Panc1 (cell line): ENCODE results near the gene TIMM9. TPM values are rescaled to one million over a fixed set of nuclear protein-coding genes. Genes with fewer than 3 reads are reported as not detected.
A peak's percentile ranks its signal among the peaks of the same experiment; 100 is the strongest.

Experiments used
- ATAC-seq: fragments of 200-7000 bp; cut with Tn5 transposase; 2 replicates; pipeline ENCODE4 v1.9.1; 2020; ENCODE audit warnings: mild to moderate bottlenecking, moderate library complexity
- Bru-seq: library from RNA; stranded (reverse); fragments of 400-500 nt; gene quantifications from one replicate; lab custom pipeline; 2021; lab: Mats Ljungman, UMichigan
- BruChase-seq, 2 experiments: library from RNA; stranded (reverse); fragments of 400-500 nt; gene quantifications; one replicate each; lab custom pipeline; 2021; lab: Mats Ljungman, UMichigan
- BruUV-seq: library from RNA; stranded (reverse); fragments of 400-500 nt; replicated peaks from 2 replicates; lab custom pipeline; 2021; lab: Mats Ljungman, UMichigan
- CTCF ChIA-PET: fragments of 300-600 bp; sonication (Branson Sonifier 250); formaldehyde crosslinking; loops from one replicate; lab custom pipeline; 2022; ENCODE audit warnings: antibody characterized with exemption; lab: Charles Lee
- POLR2A ChIA-PET: fragments of 300-600 bp; sonication (Branson Sonifier 250); formaldehyde crosslinking; loops from one replicate; lab custom pipeline; 2022; ENCODE audit warnings: antibody characterized with exemption; lab: Charles Lee
- DNase-seq: peaks from one replicate; pipeline ENCODE4 v3.0.0-alpha.2; 2010; ENCODE audit warnings: low read depth, low spot score
- H3K27ac ChIP-seq: 2 replicates; pipeline ENCODE4 v1.5.1; 2011; ENCODE audit warnings: mild to moderate bottlenecking, low read length, inconsistent platforms
- H3K27me3 ChIP-seq: fragments of 200-500 bp; sonication (Bioruptor generic); 2 replicates; pipeline ENCODE4 v1.6.0; 2014; ENCODE audit warnings: low read length, inconsistent platforms; ENCODE audit not compliant: control insufficient read depth, insufficient read depth
- H3K36me3 ChIP-seq: fragments of 200-500 bp; sonication (Bioruptor generic); 2 replicates; pipeline ENCODE4 v1.5.1; 2014; ENCODE audit warnings: inconsistent platforms, mild to moderate bottlenecking, low read length, moderate library complexity; ENCODE audit not compliant: control insufficient read depth, insufficient read depth
- H3K4me1 ChIP-seq: 2 replicates; pipeline ENCODE4 v1.5.1; 2011; ENCODE audit warnings: inconsistent platforms, mild to moderate bottlenecking, low read length, moderate library complexity; ENCODE audit not compliant: control insufficient read depth, insufficient read depth
- H3K4me3 ChIP-seq, 2 experiments: 2 replicates each; pipeline ENCODE4 v1.5.1; 2011 to 2012; ENCODE audit warnings: low read depth in 2 of 2, low read length in 2 of 2, mild to moderate bottlenecking in 2 of 2, inconsistent platforms in 1 of 2, moderate library complexity in 1 of 2
- H3K9me3 ChIP-seq: fragments of 200-500 bp; sonication (Bioruptor generic); 2 replicates; pipeline ENCODE4 v1.5.1; 2014; ENCODE audit warnings: low read depth, mild to moderate bottlenecking, inconsistent platforms, low read length, moderate library complexity; ENCODE audit not compliant: control insufficient read depth, insufficient read depth
- POLR2AphosphoS5 ChIP-seq: IDR thresholded peaks from 2 replicates; pipeline ENCODE4 v1.6.1; 2012; ENCODE audit warnings: mild to moderate bottlenecking, low read depth, low read length, moderate library complexity
- SIN3A ChIP-seq: IDR thresholded peaks from 2 replicates; pipeline ENCODE4 v1.6.1; 2012; ENCODE audit warnings: low read depth, mild to moderate bottlenecking, low read length, moderate library complexity, borderline replicate concordance; ENCODE audit not compliant: insufficient read depth
- TCF7L2 ChIP-seq: IDR thresholded peaks from 2 replicates; pipeline ENCODE4 v1.6.1; 2011; ENCODE audit warnings: mild to moderate bottlenecking, low read depth, low read length, inconsistent platforms
- in situ Hi-C: cut with HindIII; loops from 2 replicates; pipeline ENCODE4 v1.10.0; 2016; ENCODE audit warnings: low sequenced_read_pairs, low pct_unique_long_range_greater_than_20kb
- intact Hi-C: fragments of 100-400 bp; cut with micrococcal nuclease; formaldehyde crosslinking; loops from one replicate; pipeline ENCODE4 v1.10.0; 2022; ENCODE audit not compliant: unreplicated experiment
- long read RNA-seq: library from polyadenylated mRNA; unstranded; transcript quantifications from one replicate; pipeline ENCODE4 v2.0.0, GENCODE V29; 2021; ENCODE audit not compliant: unreplicated experiment
- polyA plus RNA-seq: library from polyadenylated mRNA; unstranded; fragments of >200 nt; gene quantifications from one replicate; pipeline ENCODE4 v1.2.1, GENCODE V29; 2012; ENCODE audit warnings: missing spikeins; ENCODE audit not compliant: insufficient read length
- total RNA-seq: library from RNA; stranded (reverse); gene quantifications from one replicate; pipeline ENCODE4 v1.2.1, GENCODE V29; 2021; ENCODE audit not compliant: unreplicated experiment
- TF ChIP-seq, protein P1 (sequence below), 2 experiments: IDR thresholded peaks; 2 replicates each; pipeline ENCODE4 v1.6.1; 2011 to 2012; ENCODE audit warnings: low read depth in 2 of 2, control low read depth in 1 of 2, low read length in 1 of 2, mild to moderate bottlenecking in 1 of 2, moderate library complexity in 1 of 2; ENCODE audit not compliant: insufficient read depth in 1 of 2
- TF ChIP-seq, protein P2 (sequence below): fragments of 450-650 bp; IDR thresholded peaks from 2 replicates; pipeline ENCODE4 v1.5.1; 2017; ENCODE audit warnings: mild to moderate bottlenecking

The TIMM9 gene, protein sequence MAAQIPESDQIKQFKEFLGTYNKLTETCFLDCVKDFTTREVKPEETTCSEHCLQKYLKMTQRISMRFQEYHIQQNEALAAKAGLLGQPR
- 34.4 TPM for total RNA-seq
- 30.3 TPM for polyA plus RNA-seq
- Bru-seq, nascent RNA = percentile 79 among the genes with signal in this experiment
- percentile 80 among the genes with signal in this experiment for BruChase-seq, experiment 1, labeled RNA remaining after a 2-hour chase
- BruChase-seq, experiment 2, labeled RNA remaining after a 6-hour chase = percentile 77 among the genes with signal in this experiment
- long read RNA-seq, partial matches to known transcripts = 9 of 12 reads
- long read RNA-seq, other reads (novel, unspliced or antisense) = 1 of 12 reads

DNA sequence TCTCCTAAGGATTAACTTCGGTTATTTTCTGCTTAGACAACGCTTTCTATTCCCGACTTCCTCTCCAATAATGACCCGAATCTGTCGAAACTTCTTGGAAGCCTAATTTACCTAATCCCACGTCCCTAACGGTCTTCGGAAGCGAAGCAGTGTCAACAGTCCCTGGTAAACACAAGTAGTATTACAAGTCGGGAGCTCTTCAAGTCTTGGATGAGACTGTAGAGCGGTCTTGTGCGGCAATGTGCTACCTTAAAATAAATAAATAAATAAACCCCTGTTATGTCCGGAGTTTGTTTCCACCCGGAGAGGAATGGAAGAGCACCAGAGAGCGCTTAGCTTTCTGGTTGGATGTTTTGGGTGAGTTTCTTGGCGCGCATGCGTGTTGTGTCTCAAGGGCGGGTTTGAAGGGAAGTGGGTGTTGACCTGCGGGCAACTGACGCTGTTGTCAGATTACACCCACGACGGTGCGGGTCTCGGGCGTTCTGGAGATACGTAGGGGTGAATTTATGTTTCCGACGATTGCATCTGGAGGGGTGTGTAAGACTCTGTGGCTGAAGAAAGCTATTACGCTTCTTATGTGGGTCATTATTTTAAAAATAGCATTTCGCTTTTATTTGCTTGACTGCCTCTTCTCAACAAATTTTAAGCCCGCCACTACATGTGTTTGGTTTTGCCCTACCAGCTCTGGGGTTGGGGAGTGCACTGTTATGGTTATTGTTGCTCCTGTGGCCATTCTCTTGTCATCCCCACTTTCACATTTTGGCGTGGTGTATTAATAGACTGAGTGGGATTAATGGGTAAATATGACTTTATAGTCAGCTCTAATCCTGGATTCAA is at the start of gene TIMM9, which contains the start of gene KIAA0586:
TIMM9 (minus strand) TSS at position 251 of the 837 bp plus-strand sequence. CDS start 15,586 bp downstream, outside the sequence.
KIAA0586 (plus strand) TSS at position 439 of the 837 bp plus-strand sequence. CDS start 546 bp downstream, outside the sequence.
- Histone ChIP-seq H3K4me3 (peak within 1 kb of the TSS; percentile 91 to 98), H3K36me3 (peaks cover 2% of the 10 kb centered on the region), H3K27me3 (no peaks in the 10 kb centered on the region), H3K27ac (peak within 1 kb of the TSS; percentile 100), H3K9me3 (no peaks in the 10 kb centered on the region), H3K4me1 (peaks cover 5% of the 10 kb centered on the region; the same call in 1 of the 2 replicates)
- ChIA-PET POLR2A (no interaction called here), CTCF (no interaction called here)
- no TSS peak for BruUV-seq
- ATAC-seq (peak; percentile 94), DNase-seq (peak; percentile 90)
- intact Hi-C loops (no loop called here), in situ Hi-C loops (no loop called here)
- 0 out of 2 replicates have a peak, but pooled peaks have one; percentile 8 for TF ChIP-seq TCF7L2
- TF ChIP-seq, protein P1, sequence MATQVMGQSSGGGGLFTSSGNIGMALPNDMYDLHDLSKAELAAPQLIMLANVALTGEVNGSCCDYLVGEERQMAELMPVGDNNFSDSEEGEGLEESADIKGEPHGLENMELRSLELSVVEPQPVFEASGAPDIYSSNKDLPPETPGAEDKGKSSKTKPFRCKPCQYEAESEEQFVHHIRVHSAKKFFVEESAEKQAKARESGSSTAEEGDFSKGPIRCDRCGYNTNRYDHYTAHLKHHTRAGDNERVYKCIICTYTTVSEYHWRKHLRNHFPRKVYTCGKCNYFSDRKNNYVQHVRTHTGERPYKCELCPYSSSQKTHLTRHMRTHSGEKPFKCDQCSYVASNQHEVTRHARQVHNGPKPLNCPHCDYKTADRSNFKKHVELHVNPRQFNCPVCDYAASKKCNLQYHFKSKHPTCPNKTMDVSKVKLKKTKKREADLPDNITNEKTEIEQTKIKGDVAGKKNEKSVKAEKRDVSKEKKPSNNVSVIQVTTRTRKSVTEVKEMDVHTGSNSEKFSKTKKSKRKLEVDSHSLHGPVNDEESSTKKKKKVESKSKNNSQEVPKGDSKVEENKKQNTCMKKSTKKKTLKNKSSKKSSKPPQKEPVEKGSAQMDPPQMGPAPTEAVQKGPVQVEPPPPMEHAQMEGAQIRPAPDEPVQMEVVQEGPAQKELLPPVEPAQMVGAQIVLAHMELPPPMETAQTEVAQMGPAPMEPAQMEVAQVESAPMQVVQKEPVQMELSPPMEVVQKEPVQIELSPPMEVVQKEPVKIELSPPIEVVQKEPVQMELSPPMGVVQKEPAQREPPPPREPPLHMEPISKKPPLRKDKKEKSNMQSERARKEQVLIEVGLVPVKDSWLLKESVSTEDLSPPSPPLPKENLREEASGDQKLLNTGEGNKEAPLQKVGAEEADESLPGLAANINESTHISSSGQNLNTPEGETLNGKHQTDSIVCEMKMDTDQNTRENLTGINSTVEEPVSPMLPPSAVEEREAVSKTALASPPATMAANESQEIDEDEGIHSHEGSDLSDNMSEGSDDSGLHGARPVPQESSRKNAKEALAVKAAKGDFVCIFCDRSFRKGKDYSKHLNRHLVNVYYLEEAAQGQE (IDR thresholded peaks at IDR 0.05; ENCODE audit: insufficient read depth in 1 of 2, low read depth in 2 of 2, low read length in 1 of 2) = no peak
- peak; percentile 84; the same call in 1 of the 2 replicates for TF ChIP-seq SIN3A
- peak; percentile 66 for TF ChIP-seq POLR2AphosphoS5
- TF ChIP-seq, protein P2, sequence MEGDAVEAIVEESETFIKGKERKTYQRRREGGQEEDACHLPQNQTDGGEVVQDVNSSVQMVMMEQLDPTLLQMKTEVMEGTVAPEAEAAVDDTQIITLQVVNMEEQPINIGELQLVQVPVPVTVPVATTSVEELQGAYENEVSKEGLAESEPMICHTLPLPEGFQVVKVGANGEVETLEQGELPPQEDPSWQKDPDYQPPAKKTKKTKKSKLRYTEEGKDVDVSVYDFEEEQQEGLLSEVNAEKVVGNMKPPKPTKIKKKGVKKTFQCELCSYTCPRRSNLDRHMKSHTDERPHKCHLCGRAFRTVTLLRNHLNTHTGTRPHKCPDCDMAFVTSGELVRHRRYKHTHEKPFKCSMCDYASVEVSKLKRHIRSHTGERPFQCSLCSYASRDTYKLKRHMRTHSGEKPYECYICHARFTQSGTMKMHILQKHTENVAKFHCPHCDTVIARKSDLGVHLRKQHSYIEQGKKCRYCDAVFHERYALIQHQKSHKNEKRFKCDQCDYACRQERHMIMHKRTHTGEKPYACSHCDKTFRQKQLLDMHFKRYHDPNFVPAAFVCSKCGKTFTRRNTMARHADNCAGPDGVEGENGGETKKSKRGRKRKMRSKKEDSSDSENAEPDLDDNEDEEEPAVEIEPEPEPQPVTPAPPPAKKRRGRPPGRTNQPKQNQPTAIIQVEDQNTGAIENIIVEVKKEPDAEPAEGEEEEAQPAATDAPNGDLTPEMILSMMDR = no peak

- intact Hi-C loops = no loop called here
- no peak overlapping the region for H3K4me3 ChIP-seq
- in situ Hi-C loops = no loop called here
- no peak overlapping the region for H3K27ac ChIP-seq
- ChIA-PET CTCF (interaction anchor here (0.8 kb wide), 1 partner anchor 471 kb away, joined by 4 read pairs; no protein-coding TSS in a partner anchor), POLR2A (no interaction called here)
- DNase-seq (no peak), ATAC-seq (no peak)
- H3K9me3 ChIP-seq = no peaks in the 10 kb centered on the region
- no peak for TF ChIP-seq SIN3A
- no peak for TF ChIP-seq POLR2AphosphoS5
- TF ChIP-seq TCF7L2 = no peak
- TF ChIP-seq, protein P2 = no peak
- TF ChIP-seq, protein P1 (IDR thresholded peaks at IDR 0.05; ENCODE audit: insufficient read depth in 1 of 2, low read depth in 2 of 2, low read length in 1 of 2) = no peak
- BruUV-seq = no TSS peak
- no peaks in the 10 kb centered on the region for H3K27me3 ChIP-seq
- H3K4me1 ChIP-seq = no peaks in the 10 kb centered on the region
- H3K36me3 ChIP-seq = no peaks in the 10 kb centered on the region
These were observed 49.0 kb upstream of the TIMM9 start for GRCh38 chr14:58476320-58476719.
